GM13977 (cell line): ENCODE measurements around the gene DCTN5.
"Not testable (repeated sequence)": the region's sequence is repeated elsewhere in the genome, so short reads cannot be mapped to it uniquely, and the experiment has no call there.

Experiments
- DNase-seq: peaks from one replicate; pipeline ENCODE4 v3.0.0; 2012; ENCODE audit warnings: low spot score
- in situ Hi-C: fragments of 300-500 bp; cut with MboI; formaldehyde crosslinking; loops from one replicate; pipeline ENCODE4 v1.12.0; 2022; ENCODE audit warnings: low sequenced_read_pairs, low pct_unique_long_range_greater_than_20kb, mixed read lengths, inconsistent platforms; ENCODE audit not compliant: unreplicated experiment
- TF ChIP-seq, protein P1 (sequence below): IDR thresholded peaks from 2 replicates; pipeline ENCODE4 v1.5.1; 2012; ENCODE audit warnings: mild to moderate bottlenecking, control low read depth; ENCODE audit not compliant: insufficient read depth; ENCODE audit errors: extremely low read depth, missing control alignments

Gene DCTN5

DNA sequence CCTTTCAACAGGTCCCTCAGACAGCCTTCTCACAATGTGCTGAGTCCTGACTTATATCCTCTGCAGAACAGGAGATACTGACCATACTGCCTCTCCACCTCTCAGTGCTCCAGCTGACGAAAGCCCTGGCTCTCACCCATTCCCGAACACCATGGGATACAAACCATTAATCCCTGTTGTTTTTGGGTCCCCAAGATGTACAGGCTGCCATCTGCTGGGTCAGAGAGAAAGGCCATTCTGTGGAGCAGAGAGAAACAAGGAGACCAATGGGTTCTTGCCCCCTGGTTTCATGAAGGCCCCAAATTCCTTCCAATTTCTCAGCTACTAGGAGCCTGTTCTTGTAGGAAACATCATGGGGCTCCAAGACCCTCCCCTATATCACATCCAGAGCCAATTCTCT is 68.7 kb downstream of the DCTN5 start:
- TF ChIP-seq, protein P1, sequence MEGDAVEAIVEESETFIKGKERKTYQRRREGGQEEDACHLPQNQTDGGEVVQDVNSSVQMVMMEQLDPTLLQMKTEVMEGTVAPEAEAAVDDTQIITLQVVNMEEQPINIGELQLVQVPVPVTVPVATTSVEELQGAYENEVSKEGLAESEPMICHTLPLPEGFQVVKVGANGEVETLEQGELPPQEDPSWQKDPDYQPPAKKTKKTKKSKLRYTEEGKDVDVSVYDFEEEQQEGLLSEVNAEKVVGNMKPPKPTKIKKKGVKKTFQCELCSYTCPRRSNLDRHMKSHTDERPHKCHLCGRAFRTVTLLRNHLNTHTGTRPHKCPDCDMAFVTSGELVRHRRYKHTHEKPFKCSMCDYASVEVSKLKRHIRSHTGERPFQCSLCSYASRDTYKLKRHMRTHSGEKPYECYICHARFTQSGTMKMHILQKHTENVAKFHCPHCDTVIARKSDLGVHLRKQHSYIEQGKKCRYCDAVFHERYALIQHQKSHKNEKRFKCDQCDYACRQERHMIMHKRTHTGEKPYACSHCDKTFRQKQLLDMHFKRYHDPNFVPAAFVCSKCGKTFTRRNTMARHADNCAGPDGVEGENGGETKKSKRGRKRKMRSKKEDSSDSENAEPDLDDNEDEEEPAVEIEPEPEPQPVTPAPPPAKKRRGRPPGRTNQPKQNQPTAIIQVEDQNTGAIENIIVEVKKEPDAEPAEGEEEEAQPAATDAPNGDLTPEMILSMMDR: no peak
- in situ Hi-C loops: no loop called here
- DNase-seq: no peak

DNA sequence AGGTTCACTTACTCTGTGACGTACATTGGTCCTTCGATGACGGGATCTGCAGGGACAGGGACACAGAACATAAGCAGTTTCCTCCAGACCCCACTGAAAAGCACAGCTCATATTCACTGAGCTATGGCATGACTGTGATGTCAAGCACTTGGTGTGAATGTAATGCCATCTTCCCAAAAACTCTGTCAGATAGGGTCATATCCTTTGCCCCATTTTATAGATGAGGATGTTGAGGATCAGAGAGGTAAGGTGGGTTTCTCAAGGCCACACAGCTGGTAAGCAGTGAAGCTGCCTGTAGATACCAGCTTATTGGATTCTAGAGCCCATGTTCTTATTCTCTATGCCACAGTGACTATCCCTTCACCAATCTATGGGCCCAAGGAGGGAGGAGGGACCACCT is 69.2 kb downstream of the DCTN5 start:
- in situ Hi-C loops: no loop called here
- TF ChIP-seq, protein P1: no peak

DNA sequence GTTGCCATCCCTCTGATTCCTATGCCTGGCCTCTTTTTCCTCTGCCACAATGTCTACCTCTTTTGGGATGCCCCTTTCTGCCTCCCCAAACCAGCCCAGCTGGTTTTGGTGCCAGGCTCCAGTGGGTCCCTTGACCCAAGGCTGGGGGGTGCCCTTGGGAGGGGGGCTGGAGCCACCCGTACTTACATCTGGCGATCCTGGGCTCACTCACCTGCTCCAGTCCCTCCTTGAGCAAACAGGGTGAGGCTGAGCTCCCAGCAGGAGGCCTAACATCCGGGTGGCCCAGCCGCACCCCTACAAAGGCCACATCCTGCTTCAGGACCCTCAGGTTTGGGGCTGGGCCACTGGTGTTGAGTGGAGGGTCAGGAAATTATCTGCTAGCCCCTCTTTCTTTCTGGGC is 70.5 kb downstream of the DCTN5 start:
- DNase-seq: no peak
- TF ChIP-seq, protein P1: no peak
- in situ Hi-C loops: no loop called here

More for the DNA sequence above, 69.2 kb downstream of the DCTN5 start:
- DNase-seq: no peak

DNA sequence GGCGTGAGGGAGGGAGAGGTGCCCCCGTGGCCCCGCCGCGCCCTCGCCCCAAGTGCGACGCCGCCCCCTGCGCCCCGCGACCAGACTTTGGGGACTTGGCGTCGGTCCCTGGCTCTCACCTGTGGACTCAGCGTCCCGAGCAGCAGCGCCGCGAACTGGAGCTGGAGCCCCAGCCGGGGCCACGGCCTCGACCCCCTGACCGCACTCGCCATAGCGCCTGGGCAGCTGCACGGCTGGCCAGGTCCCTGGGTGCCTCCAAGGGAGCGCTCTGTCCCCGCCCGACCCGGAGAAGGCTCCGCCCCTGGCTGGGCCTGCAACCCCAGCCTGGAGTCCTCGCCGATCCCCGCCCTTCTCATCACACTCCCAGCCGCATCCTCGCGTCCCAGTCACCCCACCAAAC is 71.7 kb downstream of the DCTN5 start, which contains the start of gene ERN2:
TSS of gene ERN2 (minus strand) at position 247 of the 400 bp plus-strand sequence. CDS start at position 212, 35 bp downstream.
- in situ Hi-C loops: no loop called here
- no peak for DNase-seq
- TF ChIP-seq, protein P1: no peak

DNA sequence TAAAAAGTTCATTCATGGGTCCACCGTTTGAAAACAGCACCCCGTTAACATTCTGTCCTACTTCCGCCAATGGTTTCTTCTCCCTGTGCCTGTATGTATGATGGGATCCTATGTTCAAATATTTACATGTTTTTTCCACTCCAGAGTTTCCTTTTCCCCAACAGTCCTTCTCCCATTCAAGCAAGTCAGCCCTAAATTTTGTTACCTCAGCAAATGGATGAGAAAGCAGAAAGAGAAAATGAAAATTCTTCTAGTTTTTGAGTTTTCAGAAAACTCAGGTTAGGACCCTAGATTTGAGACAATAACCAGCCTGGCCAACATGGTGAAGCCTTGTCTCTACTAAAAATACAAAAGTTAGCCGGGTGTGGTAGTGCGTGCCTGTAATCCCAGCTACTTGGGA is 75.2 kb downstream of the DCTN5 start:
- in situ Hi-C loops: no loop called here
- no peak for DNase-seq
- TF ChIP-seq, protein P1: no peak

DNA sequence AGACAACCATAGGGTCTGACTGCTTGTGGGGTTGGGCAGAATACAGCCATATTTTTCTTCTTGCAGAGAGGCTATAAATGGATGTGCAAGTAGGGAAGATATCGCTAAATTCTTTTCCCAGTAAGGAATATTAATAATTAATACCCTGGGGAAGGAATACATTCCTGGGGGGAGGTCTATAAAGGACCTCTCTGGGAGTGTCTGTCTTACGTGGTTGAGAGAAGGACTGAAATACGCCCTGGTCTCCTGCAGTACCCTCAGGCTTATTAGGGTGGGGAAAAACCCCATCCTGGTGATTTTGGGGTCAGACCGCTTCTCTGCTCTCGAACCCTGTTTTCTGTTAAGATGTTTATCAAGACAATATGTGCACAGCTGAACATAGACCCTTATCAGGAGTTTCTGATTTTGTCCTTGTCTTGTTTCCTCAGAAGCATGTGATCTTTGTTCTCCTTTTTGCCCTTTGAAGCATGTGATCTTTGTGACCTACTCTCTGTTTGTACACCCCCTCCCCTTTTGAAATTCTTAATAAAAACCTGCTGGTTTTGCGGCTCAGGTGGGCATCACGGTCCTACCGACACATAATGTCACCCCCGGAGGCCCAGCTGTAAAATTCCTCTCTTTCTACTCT is 81.5 kb downstream of the DCTN5 start:
- DNase-seq, in situ Hi-C loops: not testable (repeated sequence)

DNA sequence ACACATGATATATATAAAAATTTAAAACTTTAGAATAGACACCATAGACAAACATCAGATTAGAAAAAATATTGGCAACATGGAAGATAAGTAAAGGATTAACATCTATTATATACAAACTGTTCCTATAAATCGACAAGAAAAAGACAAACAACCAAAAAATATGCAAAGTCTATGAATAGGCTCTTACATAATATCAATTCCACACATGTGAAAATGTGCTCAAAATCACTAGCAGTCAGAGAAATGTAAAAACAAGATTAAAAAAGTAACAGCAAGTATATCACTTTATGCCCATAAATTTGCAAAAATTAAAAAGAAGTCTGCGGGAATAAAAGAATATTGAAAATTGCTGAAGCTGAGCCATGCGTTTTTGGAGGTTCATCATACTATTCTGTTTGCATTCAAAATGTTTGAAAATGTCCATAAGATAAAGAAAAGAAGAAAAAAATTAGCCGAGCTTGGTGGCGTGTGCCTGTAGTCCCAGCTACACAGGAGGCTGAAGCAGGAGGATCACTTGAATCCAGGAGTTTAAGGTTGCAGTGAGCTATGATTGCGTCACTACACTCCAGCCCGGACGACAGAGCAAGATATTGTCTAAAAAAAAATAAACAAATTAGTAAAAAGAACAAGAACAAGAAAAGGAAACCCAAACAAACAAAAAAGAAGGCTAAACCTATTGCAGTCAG is 83.0 kb downstream of the DCTN5 start:
- TF ChIP-seq, protein P1: no peak
- no peak for DNase-seq
- in situ Hi-C loops: no loop called here
